NCI-H226 (cell line): ENCODE measurements around the gene ABCC4.
"Not testable (repeated sequence)": the region's sequence is repeated elsewhere in the genome, so short reads cannot be mapped to it uniquely, and the experiment has no call there.

Source experiments
- DNase-seq: peaks from one replicate; pipeline ENCODE4 v3.0.0-alpha.2; 2015

Gene ABCC4

DNA sequence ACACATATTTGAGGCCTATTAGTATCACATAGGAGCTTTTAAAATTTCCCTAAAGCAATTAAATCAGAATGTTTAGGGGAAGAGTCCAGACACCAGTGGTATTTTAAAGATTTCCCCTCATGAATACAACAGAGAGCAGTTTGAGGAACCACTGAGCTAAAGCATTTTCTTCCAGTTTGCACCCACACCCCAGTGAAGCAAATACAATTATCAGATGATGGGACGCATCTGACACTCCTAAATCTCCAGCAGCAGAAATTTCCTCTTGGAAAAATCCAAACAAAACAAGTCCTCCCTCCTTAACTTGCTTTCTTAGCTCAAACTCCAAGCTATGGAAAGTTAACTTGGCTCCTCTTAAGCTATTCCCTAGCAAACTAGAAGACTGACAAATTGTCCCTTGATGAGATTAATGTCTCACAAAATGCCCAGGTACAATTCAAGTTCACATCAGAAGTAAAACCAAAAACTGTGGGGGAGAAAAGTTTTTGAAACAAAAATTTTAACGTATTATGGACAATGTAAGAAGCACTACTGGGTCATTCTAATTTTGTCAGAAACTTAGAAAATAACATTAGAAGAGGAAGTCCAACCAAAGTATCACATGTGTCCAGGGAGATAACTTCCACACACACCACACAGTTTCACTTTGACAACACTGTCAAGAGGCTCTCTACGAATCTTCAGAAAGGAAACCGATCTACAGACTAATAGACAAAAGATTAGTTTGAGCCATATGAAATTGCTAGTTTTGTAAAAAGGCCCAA is 74.1 kb downstream of the ABCC4 start:
- no peak for DNase-seq

DNA sequence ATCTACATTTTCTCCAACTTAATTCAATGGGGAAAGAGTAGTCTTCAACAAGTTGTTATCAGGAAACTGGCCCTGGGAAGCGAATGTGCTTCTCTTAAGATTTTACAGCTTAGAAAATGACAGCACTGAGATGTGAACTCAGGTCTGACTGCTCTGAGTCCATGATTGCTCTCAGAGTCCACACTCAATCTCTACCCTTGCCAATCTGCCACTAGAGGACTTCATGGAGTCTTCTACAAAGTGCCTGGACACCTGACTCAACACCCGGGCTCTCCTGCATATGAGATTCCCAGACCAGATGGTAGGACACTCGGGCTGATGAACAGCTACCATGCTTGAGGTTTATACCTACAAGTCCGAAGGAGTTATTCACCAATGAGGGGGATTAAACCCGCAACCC is 74.8 kb downstream of the ABCC4 start:
- no peak for DNase-seq

DNA sequence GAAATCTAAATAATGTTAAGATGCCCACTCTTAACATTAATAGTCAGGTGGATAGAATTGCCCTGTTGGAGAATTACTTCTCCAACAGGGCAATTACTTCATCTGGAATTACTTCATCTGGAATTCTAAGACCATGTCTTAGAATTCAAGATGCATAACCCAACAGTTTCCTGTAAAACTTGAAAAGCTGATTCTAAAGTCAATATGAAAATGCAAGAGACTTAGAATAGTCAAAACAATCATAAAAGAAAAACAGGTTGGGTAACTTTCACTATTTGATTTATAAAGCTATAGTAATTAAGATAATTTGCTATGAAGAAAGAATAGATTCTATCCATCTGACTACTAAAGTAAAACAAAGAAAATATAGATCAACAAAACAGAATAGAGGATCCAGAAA is 75.2 kb downstream of the ABCC4 start:
- no peak for DNase-seq

DNA sequence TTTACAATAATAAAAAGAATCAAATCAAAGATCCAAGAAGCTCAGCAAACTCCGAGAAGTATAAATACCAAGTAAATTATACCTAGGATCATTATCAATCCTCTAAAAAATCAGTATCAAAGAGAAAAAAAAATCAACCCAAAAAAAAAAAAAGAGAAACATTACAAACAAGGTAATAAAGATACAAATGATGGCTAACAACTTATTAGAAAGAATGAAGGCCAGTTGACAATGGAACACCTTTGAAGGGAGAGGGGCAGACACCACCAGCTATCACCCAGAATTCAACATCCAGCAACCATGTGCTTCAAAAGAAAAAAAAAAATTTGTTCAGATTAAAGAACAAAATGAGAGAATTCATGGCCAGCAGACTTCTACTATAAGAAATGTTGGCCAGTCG is 77.2 kb downstream of the ABCC4 start:
- no peak for DNase-seq

DNA sequence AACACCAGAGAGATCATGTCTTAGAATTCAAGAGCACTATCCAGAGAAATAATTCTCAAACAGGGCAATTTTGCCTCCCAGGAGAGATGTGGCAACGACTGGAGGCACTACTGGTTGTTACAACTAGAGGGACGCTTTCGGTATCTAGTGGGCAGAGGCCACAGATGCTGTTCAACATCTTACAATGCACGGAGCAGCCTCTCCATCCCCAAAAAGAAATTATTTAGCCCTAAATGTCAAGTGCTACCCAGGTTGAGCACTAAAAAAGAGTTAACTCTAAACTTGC is 78.6 kb downstream of the ABCC4 start:
- no peak for DNase-seq

DNA sequence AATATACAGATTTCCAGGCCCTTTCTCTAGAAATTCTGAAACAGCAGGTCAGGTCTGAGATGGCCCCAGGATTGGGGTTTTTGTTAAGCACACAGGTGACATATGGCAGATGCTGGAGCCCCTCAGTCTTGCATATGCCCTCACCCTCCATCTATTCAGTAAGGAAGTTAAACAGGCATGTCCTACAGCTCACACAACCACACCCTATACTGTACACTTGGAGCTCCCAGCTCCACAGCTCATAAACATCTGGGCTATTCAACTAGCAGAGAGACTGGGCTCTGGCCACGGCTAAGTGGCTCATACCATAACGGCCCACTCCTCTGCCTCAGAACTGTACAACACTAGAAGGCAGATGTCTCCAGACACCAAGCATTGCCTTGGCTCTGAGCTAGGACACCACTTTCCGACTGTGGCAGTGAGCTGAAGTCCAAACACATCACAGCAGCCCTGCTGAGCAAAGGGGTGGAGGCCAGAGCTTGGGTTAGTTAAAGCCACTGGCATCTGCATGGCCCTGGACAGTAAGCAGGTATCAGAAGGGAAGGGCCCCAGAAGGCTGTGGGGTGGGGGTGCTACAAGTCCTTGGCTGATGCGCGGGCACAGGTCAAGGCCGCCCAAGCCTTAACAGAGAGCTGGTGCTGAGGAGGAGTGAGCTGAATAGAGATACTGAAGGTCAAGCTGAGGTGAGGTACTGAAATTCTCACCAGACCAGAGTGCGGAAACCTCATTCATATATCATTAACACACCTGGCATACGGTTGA is 79.1 kb downstream of the ABCC4 start:
- no peak for DNase-seq

DNA sequence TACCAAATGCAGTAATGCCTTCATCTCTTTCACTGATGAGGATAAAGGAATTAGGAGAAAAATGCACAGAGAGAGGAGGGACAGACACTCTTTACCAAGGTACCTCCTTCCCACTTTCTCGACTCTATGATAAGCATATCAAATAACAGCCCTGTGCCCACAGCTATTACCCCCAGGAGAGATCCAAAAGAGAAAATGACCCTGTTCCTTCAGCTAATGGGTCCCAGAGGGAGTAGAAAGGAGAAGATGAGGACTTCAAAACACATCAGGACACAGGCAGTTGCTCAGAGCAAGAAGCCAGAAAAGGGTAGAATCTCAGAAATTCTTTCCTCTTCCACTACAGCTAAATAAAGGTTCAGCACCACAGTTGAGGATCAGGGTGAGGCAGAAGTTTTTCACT is 80.6 kb downstream of the ABCC4 start:
- no peak for DNase-seq

DNA sequence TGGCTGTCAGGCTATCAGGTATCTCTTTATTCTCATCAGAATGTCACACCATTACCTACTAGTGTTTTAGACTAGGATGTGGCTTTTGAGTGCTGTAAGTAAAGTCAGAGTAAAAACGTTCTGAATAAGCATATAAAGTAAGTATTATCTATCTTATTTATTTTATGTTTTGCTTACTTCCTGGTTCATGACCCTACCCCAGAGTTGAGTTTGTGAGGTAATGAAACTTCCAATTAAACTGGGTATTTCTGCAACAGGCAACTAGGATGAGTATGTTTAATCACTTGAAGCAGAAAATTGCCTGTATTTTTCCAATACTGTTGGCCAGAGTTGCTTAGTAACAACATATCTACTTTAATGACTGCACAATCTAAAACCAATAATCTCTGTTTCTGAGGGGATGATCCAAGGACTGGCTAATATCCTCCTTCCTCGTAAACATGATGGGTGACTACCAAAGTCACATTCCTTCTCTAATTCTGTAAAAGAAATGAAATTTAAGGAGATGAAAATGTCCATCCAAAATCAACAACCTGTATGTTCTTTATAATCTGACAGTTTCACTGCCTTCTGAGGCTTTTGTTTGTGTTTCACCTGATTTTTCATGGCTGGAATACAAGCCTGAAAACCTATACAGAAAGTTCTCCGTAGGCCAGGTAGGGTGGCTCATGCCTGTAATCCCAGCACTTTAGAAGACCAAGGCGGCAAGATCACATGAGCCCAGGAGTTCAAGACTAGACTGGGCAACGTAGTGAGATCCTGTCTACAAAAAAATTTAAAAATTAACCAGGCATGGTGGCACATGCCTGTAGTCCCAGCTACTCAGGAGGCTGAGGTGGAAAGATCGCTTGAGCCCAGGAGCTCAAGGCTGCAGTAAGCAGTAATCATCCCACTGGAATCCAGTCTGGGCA is 83.1 kb downstream of the ABCC4 start:
- DNase-seq: no peak

DNA sequence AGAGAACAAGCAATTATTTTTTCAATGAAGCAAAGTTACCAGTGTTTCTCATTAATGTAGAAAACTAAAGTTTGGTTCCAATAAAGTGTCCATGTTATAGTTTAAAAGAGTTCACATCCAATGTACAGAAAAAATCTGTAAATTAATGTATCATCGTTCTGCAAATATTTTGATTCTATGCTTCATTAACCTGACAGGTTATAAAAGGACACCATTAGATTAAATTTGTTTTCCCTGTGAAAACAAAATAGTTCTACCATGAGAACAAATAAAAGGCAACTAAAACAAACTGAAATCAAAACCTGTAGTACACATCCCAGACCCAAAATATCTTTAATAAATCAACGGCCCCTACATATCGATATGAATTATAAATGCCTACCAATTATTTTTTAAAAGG is 85.1 kb downstream of the ABCC4 start:
- no peak for DNase-seq

DNA sequence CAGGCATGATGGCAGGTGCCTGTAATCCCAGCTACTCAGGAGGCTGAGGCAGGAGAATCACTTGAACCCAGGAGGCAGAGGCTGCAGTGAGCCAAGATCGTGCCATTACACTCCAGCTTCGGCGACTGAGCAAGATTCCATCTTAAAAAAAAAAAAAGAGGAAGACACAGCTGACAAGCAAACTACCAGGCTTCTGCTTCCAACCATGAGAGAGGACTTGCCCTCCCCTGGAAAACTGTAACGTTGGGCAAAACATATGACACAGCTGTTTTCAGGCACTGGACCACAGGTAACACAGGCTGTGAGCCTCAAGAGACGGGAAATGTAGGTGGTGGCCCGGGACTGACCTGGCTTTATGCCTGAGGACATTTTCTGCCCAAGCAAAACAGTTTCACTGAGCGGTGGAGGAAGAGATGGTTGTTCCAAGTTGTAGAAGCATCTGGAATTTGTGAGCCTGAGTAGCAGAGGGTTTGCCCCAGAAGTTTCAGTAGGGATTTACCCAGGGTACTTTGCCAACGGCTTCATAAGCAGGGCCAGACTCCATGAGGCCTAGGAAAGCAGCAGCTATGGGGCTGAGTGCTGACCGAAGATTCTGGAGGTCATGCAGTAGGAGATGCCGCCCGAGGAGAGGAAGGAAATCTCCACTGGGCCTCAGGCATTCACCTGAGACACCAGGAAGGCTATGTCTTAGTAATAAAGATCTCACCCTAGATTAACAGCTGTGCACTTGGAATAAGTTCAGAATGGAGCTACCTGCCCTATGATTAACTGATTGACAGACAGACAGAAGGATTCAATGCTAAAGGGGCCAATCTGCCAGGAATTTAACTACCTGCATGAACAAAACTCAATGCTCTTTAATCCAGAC is 88.0 kb downstream of the ABCC4 start:
- DNase-seq: no peak

DNA sequence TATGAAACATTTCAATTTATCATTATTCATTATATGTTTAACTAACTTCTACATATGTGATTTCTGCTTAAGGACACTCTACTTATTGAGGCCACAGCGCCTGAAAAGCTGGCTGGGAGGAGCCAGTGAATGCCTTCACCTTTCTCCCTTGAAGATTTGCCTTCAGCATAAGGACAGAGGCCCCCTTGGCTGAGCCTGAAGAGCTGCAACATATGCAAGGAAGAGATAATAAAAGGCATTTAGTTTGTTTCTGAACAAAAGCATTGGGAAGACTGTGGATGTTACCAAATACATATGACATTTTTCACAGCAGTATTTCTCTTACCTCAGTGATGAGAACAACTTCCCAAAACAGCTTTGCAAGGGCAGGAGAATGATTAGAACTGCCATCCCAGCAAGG is 92.1 kb downstream of the ABCC4 start:
- no peak for DNase-seq

DNA sequence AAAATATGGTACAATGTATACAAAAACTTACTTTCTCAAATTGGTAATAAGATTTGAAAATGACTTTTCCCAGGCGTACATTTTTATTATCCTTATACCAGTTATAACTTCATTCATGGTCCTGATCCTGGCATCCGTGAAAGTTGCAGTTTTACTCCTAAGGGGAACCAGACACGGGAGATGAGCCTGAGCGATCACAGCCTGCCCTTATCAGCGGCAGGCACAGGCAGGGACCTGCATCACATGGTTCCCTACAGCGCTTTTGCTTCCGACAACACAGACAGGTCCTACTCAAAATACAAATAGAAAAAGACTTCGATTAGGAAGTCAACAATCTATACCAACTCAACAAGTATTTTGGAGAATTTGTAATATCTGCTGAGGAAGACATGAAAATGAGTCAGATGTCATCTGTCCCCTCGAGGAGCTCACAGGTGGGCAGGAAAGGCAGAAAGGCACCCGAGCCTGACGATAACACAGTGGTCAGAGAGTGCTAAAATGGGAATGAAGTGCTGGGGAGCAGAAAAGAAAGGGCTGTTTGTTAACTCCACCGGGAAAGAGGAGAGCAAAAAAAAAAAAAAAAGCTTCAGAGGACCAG is 93.4 kb downstream of the ABCC4 start:
- no peak for DNase-seq

DNA sequence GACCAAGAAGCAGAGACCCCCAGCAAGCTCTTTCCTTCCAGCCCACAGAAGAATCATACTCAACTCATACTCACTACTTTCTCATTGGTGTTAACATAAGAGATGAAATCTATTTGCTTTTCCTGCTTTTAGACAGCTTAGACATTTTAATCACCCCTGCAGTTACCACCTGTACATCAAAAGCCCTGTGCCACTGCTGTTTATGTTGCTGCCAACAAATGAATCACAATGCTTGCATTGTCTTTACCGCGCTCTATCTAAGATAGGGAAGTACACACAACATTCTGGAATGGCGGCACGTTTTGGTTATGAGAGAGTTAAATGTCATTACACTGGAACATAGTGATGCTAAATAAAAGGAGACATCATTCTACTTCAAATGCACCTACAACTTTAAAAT is 95.1 kb downstream of the ABCC4 start:
- DNase-seq: no peak

DNA sequence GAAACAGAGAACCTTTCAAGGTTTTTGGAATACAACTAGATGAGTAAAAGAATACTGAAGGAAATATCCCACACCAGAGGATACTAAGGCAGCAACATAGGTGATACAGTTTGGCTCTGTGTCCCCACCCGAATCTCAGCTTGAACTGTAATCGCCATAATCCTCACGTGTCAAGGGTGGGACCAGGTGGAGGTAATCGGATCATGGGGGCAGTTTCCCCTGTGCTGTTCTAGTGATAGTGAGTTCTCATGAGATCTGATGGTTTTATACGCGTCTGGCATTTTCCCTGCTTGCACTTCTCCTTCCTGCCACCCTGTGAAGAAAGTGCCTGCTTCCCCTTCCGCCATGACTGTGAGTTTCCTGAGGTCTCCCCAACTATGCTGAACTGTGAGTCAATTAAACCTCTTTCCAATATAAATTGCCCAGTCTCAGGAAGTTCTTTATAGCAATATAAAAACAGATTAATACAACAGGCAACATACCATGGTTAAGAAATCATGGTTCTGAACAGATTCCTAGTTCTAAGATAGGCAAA is 97.0 kb downstream of the ABCC4 start:
- no peak for DNase-seq

DNA sequence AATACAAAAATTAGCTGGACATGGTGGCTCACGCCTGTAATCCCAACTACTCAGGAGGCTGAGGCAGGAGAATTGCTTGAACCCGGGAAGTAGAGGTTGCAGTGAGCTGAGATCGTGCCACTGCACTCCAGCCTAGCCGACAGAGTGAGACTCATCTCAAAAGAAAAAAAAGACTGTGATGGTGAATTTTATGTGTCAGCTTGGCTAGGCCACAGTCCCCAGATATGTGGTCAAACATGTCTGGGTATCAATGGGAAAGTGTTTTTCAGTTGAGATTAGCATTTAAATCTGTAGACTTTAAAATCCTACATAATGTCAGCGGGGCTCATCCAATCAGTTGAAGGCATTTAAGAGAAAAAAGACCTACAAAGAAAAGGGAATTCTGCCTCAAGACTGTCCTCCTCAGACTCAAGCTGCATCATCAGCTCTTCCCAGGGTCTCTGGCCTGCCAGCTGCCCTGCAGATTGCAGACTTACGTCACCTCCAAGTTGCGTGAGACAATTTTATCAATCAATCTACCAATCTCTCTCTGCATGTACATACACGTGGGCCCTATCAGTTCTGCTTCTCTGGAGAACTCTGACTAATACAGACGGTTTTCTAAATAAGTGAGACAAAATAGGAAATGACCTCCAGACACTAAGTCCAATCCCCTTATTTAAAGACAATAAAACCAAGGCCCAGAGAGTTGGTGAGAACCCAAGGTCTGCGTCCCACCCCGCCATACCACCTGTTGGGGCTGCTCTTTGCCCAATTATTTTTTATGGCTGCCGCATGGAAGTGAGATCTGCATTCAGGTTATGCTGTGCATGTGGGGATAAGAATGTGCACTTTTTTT is 99.2 kb downstream of the ABCC4 start:
- DNase-seq: no peak

DNA sequence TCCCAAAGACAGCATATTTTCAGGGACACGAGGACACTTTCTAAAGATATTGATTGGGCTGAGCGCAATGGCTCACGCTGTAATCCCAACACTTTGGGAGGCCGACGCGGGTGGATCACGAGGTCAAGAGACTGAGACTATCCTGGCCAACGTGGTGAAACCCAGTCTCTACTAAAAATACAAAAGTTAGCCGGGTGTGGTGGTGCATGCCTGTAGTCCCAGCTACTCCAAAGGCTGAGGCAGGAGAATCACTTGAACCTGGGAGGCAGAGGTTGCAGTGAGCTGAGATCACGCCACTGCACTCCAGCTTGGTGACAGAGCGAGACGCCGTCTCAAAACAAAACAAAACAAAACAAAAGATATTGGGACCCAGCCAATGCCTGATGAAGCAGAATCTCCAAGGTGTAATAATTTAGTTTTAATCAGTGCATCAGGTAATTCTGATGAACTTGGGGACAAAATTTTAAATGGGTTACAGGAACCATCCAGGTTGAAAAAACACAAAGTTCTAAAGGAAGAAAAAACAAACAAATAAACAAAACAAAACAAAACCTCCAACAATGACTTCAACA is 100.8 kb downstream of the ABCC4 start:
- DNase-seq: not testable (repeated sequence)

DNA sequence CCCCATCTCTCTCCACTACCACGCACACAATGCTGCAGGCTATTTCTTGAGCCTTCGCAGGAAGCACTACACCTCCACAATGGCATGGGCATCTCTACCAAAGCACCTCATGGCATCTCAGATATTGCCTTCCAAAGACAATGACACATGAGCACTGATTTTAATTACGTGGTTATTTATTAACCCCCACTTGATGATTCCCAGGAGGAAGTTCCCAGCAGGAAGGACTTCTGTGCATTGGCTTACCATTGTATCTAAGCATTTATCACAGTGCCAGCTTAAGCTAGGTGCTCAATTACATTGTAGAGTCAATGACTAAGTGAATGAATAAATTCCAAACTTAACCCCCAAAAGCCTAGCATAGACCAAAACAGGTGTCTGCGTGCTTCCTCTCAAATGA is 101.4 kb downstream of the ABCC4 start:
- no peak for DNase-seq

DNA sequence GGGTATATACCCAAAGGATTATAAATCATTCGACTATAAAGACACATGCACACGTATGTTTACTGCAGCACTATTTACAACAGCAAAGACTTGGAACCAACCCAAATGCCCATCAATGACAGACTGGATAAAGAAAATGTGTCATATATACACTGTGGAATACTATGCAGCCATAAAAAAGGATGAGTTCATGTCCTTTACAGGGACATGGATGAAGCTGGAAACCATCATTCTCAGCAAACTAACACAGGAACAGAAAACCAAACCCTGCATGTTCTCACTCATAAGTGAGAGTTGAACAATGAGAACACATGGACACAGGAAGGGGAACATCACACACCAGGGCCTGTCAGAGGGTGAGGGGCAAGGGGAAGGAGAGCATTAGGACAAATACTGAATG is 102.6 kb downstream of the ABCC4 start:
- not testable (repeated sequence) for DNase-seq

DNA sequence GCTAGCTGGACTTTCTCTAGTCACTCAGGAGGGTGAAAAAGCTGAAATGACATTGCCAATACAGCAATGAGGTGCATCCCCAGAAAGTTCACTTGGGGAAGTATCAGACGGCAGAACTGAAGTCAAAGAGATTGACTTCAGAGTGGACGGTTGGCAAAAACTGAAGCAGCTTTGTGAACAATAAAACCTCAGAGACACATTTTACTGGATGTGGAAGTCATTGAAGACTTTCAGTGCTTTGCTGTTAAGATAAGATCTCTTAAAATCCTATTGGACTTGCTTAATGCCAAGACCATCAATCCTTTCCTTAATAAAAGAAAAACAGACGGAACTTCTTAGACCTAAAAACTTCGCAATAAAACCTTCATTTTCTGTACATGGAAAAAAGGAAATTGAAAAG is 103.7 kb downstream of the ABCC4 start:
- no peak for DNase-seq

DNA sequence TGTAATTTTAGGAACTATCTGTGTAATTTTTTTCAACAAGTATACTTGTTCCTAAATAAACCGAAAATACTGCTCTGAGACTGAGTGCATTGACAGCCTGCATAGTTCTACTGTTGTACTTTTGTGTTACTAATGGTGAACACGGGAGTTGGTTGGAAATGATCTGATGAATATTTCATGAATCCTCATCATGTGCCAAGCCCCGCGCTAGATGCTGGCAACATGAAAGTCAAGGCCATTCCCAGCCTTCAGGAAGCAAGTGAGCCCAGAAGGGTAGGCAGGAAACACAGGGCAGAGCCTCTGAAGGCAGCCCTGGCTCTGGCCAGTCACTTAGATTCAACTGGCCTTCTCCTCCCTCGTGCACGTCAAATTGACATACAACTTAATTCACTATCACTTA is 106.1 kb downstream of the ABCC4 start:
- no peak for DNase-seq
